NCI-H1694 treated with DMSO at 0.1 percent for 48 hours (cell line): ENCODE results near the gene KIZ.

Source experiments
- DNase-seq: peaks from one replicate; lab custom pipeline; 2025; lab: John Stamatoyannopoulos, UW

Gene KIZ

GRCh38 chr20:21266191-21266536 is 140.3 kb downstream of the KIZ start:
- no peak for DNase-seq

DNA sequence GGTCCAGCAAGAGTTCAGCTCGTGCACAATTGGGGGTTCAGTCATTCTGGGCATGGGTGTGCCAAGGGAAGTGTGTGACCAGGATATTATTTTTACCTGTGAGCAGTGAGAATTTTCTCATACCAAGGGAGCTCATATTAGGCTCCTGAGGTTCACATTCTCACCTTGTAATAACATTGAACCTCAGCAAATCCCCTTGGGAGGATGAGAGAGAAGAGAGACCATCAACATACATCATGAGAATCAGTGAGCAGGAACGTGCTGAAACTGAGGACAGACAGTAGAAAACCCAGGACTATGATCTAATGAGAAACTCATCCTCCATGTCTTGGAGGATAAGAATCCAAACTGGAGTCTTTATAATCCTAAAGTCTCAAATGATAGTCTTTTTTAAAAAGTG is 143.9 kb downstream of the KIZ start:
- no peak for DNase-seq

DNA sequence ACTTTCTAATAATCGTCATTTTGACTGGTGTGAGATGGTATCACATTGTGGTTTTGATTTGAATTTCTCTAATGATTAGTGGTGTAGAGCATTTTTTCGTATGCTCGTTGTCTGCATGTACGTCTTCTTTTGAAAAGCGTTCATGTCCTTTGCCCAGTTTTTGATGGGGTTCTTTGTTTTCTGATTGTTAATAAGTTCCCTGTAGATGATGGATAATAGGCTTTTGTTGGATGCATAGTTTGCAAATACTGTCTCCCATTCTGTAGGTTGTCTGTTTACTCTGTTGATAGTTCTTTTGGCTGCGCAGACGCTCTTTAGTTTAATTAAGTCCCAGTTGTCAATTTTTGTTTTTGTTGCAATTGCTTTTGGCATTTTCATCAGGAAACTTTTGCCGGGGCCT is 144.9 kb downstream of the KIZ start:
- no peak for DNase-seq

DNA sequence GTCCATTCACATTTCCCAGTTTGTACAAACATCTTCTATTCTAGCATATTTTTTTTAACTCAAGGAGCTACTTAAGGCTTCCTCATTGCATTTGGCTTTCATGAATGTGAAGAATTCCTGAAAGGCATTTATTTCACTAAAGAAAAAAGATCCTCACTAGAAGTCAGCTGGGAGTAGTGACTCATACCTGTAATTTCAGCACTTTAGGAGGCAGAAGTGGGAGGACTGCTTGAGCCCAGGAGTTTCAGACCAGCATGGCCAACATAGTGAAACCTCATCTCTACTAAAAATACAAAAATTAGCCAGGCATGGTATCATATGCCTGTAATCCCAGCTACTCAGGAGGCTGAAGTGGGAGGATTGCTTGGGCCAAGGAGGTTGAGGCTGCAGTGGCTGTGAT is 146.4 kb downstream of the KIZ start:
- DNase-seq = no peak

- DNase-seq = no peak
Observed at GRCh38 chr20:21272679-21273078, 146.8 kb downstream of the KIZ start.

GRCh38 chr20:21273755-21274386 is 148.0 kb downstream of the KIZ start:
- DNase-seq = no peak

DNA sequence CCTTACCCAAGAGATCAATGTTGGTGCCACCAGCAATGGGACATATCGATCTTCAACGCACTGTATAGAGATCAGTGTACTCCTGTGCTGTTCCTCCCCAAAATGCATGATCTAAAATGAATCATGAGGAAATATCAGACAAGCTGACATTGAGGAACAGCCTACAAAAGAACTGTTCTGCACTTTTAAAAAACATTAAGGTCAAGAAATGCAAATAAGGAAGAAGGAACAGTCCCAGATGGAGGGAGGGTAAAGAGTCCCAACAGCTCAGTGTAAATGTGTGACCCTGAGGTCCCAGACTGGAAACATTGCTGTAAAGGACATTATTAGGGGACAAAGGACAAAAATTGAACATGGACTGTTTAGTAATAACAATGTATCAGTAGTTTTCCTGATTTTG is 152.9 kb downstream of the KIZ start:
- no peak for DNase-seq

GRCh38 chr20:21279706-21280521 is 154.0 kb downstream of the KIZ start:
- no peak for DNase-seq

GRCh38 chr20:21280522-21281016 is 154.7 kb downstream of the KIZ start:
- DNase-seq = no peak

DNA sequence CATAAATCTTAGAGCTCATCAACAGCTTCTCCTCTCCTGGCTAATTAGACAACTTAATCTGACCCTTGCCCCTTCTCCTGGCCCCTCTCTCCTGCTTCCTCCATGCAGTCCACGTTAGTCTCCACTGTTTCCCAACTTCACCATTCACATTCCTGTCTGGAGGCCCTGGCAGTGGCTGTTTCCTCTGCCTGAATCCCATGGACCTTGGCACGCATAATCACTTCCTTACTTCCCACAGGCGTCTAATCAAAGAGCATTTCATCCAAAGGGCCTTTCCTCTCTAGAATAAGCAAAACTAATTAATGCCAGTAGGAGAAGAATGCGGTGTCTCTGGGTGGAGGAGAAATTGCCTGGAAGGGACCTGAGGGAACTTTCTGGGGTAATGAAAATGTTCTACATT is 160.9 kb downstream of the KIZ start:
- DNase-seq = no peak

DNA sequence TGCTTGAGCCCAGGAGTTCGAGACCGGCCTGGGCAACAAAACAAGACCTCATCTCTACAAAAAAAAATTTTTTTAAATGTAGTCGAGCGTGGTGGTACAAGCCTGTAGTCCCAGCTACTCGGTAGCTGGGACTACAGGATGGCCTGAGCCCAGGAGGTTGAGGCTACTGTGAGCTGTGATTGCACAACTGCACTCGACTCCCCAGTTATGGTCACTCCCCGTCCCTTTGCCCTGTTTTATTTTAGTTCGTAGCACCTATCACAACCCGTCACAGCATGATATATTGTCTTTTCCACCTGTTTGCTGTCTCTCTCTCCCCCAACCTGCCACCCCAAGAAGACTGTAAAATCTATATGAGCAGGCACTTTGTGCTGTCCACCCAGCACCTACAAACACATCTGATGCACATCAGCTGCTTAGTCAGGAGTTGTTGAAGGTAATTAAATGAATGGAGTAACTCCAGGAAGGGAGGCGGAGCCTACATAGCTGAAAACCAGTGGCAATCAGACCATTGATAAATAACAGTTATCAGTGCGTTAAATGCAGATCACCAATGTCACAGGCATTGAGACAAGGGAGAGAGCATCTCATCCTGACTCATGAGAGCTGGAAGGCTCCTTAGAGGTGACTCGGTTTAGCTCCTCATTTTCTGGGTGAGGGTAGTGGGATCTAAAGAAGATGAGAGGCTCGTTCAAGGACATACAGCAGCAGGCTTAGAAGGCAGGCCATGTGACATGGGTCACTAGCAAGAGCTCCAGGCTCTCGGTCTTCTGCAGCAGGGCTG is 162.9 kb downstream of the KIZ start:
- no peak for DNase-seq

- no peak for DNase-seq
Observed at GRCh38 chr20:21289651-21290050, 163.8 kb downstream of the KIZ start.

DNA sequence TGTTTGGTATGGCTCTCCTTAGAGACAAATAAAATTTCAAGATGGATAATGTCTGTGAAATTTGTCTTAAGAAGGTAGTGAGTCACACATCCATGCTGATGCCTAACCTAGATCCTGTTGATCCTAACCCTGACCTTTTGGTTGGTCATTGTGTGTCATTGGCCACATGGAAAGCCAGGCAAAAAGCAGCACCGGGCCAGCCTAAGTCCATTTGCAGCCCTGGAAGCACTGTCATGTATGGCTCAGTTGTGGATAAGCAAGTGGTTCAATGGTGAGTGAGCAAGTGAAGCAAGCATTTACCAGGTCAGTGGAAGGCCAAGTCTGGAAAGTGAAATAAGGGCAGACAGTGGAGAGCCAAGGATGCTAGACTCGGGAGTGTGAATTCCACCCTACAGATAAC is 165.1 kb downstream of the KIZ start:
- DNase-seq = no peak

DNA sequence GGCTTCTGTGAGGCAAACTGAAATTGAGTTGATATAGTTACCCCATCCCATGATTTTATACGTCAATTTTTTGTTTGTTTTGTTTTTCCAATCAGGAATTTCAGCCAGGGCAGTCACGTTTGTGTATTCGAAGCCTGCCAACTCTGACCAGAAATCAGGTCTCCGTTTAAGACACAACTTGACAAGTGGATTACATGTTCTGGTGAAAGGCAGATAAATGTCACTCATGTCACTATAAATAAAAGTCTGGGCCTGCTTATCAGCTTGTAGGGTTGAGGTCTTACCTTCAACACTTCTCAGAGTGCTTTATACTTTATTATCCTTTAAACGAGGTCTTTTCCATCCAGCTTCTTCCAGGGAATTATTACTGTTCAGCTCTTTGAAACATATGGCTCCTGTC is 168.9 kb downstream of the KIZ start:
- DNase-seq = no peak
